Measurements from ENCODE around the gene PDHB. TPM values are rescaled to one million over a fixed set of nuclear protein-coding genes. Genes with fewer than 3 reads are reported as not detected.

The PDHB gene
- total and polyA plus RNA-seq, 2 donors (not counting 1 experiment from before 2014, with no cell fraction given), result 69.9 to 201 TPM

- H3K79me2 ChIP-seq (ENCODE audit: control insufficient read depth, insufficient read depth, low read length), result peaks cover 20% of the 10 kb centered on the region
- no peaks in the 10 kb centered on the region for H4K20me1 ChIP-seq (ENCODE audit: control insufficient read depth, extremely low read depth, insufficient read depth, low read length)
- no peak overlapping the region for H2AFZ ChIP-seq (ENCODE audit: low read length)
- peak in 1 of 2 donors; percentile 22 for DNase-seq (ENCODE audit: low read depth in 2 of 2)
- peaks cover 11% of the 10 kb centered on the region for H3K36me3 ChIP-seq (ENCODE audit: control insufficient read depth, insufficient read depth, low read length)
- peaks cover 9% of the 10 kb centered on the region for H3K4me1 ChIP-seq (ENCODE audit: control insufficient read depth, extremely low read depth, insufficient read depth, low read length)
- no peaks in the 10 kb centered on the region for H3K27me3 ChIP-seq (ENCODE audit: control insufficient read depth, insufficient read depth, low read length)
- H3K9me3 ChIP-seq (ENCODE audit: control insufficient read depth, insufficient read depth, low read depth, low read length), result no peaks in the 10 kb centered on the region
- no peak for TF ChIP-seq CTCF (conservative IDR thresholded peaks at IDR 0.05 in 1 of 2, IDR thresholded peaks at IDR 0.05 in 1 of 2; ENCODE audit: low read depth in 1 of 2, low read length in 2 of 2)
- no peak for TF ChIP-seq EZH2 (IDR thresholded peaks at IDR 0.05; ENCODE audit: low read length, missing control alignments)
- no peak overlapping the region for H3K9ac ChIP-seq (ENCODE audit: insufficient read depth, low read length)
- no peak overlapping the region for H3K4me2 ChIP-seq (ENCODE audit: extremely low read depth, insufficient read depth, low read length)
- H3K4me3 ChIP-seq (replicated peaks in 1 of 4; ENCODE audit: control extremely low read depth in 1 of 4, insufficient read depth in 1 of 4, low read depth in 3 of 4, low read length in 4 of 4), result no peak overlapping the region
- no peak overlapping the region for H3K27ac ChIP-seq (ENCODE audit: insufficient read depth, low read length)
Observed at GRCh38 chr3:58429657-58430056, 4.0 kb downstream of the PDHB start.

- peaks cover 13% of the 10 kb centered on the region for H3K36me3 ChIP-seq (ENCODE audit: control insufficient read depth, insufficient read depth, low read length)
Observed at GRCh38 chr3:58427661-58428361, 5.8 kb downstream of the PDHB start.

GRCh38 chr3:58425782-58426181 lies 7.8 kb downstream of the PDHB start:
- H2AFZ ChIP-seq (ENCODE audit: low read length), result no peak overlapping the region
- DNase-seq (ENCODE audit: low read depth in 2 of 2), result no peak
- H3K36me3 ChIP-seq (ENCODE audit: control insufficient read depth, insufficient read depth, low read length), result peaks cover 12% of the 10 kb centered on the region

More at GRCh38 chr3:58427661-58428361, 5.8 kb downstream of the PDHB start:
- no peak overlapping the region for H3K27ac ChIP-seq (ENCODE audit: insufficient read depth, low read length)
- H3K4me3 ChIP-seq (replicated peaks in 1 of 4; ENCODE audit: control extremely low read depth in 1 of 4, insufficient read depth in 1 of 4, low read depth in 3 of 4, low read length in 4 of 4), result no peak overlapping the region
- H3K4me2 ChIP-seq (ENCODE audit: extremely low read depth, insufficient read depth, low read length), result no peak overlapping the region
- H4K20me1 ChIP-seq (ENCODE audit: control insufficient read depth, extremely low read depth, insufficient read depth, low read length), result no peaks in the 10 kb centered on the region
- no peaks in the 10 kb centered on the region for H3K9me3 ChIP-seq (ENCODE audit: control insufficient read depth, insufficient read depth, low read depth, low read length)
- H3K79me2 ChIP-seq (ENCODE audit: control insufficient read depth, insufficient read depth, low read length), result peaks cover 14% of the 10 kb centered on the region
- no peak overlapping the region for H3K9ac ChIP-seq (ENCODE audit: insufficient read depth, low read length)
- TF ChIP-seq CTCF (conservative IDR thresholded peaks at IDR 0.05 in 1 of 2, IDR thresholded peaks at IDR 0.05 in 1 of 2; ENCODE audit: low read depth in 1 of 2, low read length in 2 of 2) (no peak), EZH2 (IDR thresholded peaks at IDR 0.05; ENCODE audit: low read length, missing control alignments) (no peak)
- H3K27me3 ChIP-seq (ENCODE audit: control insufficient read depth, insufficient read depth, low read length), result no peaks in the 10 kb centered on the region
- no peak for DNase-seq (ENCODE audit: low read depth in 2 of 2)
- H3K4me1 ChIP-seq (ENCODE audit: control insufficient read depth, extremely low read depth, insufficient read depth, low read length), result peaks cover 4% of the 10 kb centered on the region
- no peak overlapping the region for H2AFZ ChIP-seq (ENCODE audit: low read length)

More at GRCh38 chr3:58425782-58426181, 7.8 kb downstream of the PDHB start:
- Histone ChIP-seq H3K27me3 (ENCODE audit: control insufficient read depth, insufficient read depth, low read length) (no peaks in the 10 kb centered on the region), H3K27ac (ENCODE audit: insufficient read depth, low read length) (no peak overlapping the region), H3K4me2 (ENCODE audit: extremely low read depth, insufficient read depth, low read length) (no peak overlapping the region), H3K4me1 (ENCODE audit: control insufficient read depth, extremely low read depth, insufficient read depth, low read length) (no peaks in the 10 kb centered on the region), H3K9me3 (ENCODE audit: control insufficient read depth, insufficient read depth, low read depth, low read length) (no peaks in the 10 kb centered on the region), H3K79me2 (ENCODE audit: control insufficient read depth, insufficient read depth, low read length) (no peaks in the 10 kb centered on the region), H3K9ac (ENCODE audit: insufficient read depth, low read length) (no peak overlapping the region), H4K20me1 (ENCODE audit: control insufficient read depth, extremely low read depth, insufficient read depth, low read length) (no peaks in the 10 kb centered on the region), H3K4me3 (replicated peaks in 1 of 4; ENCODE audit: control extremely low read depth in 1 of 4, insufficient read depth in 1 of 4, low read depth in 3 of 4, low read length in 4 of 4) (no peak overlapping the region)
- TF ChIP-seq EZH2 (IDR thresholded peaks at IDR 0.05; ENCODE audit: low read length, missing control alignments) (no peak), CTCF (conservative IDR thresholded peaks at IDR 0.05 in 1 of 2, IDR thresholded peaks at IDR 0.05 in 1 of 2; ENCODE audit: low read depth in 1 of 2, low read length in 2 of 2) (no peak)
